Kidney (tissue), 14 donors: ENCODE data around the gene TSHZ2. TPM values are rescaled to one million over a fixed set of nuclear protein-coding genes. Genes with fewer than 3 reads are reported as not detected.

Experiments
- DNase-seq, 5 donors: peaks; one replicate each; pipeline ENCODE4 v3.0.0-alpha.2; 2013 to 2020
- FAIRE-seq: peaks from 2 replicates; lab custom pipeline; 2012; peaks lifted over from hg19 to GRCh38; lab: Jason Lieb, UNC
- H3K27ac ChIP-seq, 2 donors: one replicate each; pipeline ENCODE4 v1.7.0; 2013; ENCODE audit warnings: low read depth in 2 of 2, low read length in 2 of 2, inconsistent platforms in 1 of 2
- H3K27me3 ChIP-seq: one replicate; pipeline ENCODE4 v1.7.1; 2013; ENCODE audit warnings: low read length, inconsistent platforms; ENCODE audit not compliant: control insufficient read depth, insufficient read depth
- H3K36me3 ChIP-seq, 3 donors: one replicate each; pipeline versions ENCODE4 v1.7.0 to v1.7.1; 2013; ENCODE audit warnings: low read length in 3 of 3, control low read depth in 1 of 3, inconsistent platforms in 1 of 3; ENCODE audit not compliant: insufficient read depth in 3 of 3, control insufficient read depth in 2 of 3
- H3K4me1 ChIP-seq, 3 donors: one replicate each; pipeline versions ENCODE4 v1.7.0 to v1.7.1; 2013; ENCODE audit warnings: low read length in 3 of 3, inconsistent platforms in 1 of 3, low read depth in 1 of 3; ENCODE audit not compliant: control insufficient read depth in 2 of 3, insufficient read depth in 2 of 3
- H3K4me3 ChIP-seq, 3 donors: one replicate each; pipeline versions ENCODE4 v1.7.0 to v1.8.1; 2013; ENCODE audit warnings: low read length in 3 of 3, control low read depth in 1 of 3, inconsistent platforms in 1 of 3
- H3K9ac ChIP-seq, 3 donors: one replicate each; pipeline versions ENCODE4 v1.7.0 to v1.7.1; 2013; ENCODE audit warnings: low read length in 3 of 3, control low read depth in 1 of 3, inconsistent platforms in 1 of 3
- H3K9me3 ChIP-seq, 3 donors: one replicate each; pipeline versions ENCODE4 v1.7.0 to v1.7.1; 2013; ENCODE audit warnings: low read length in 3 of 3, control low read depth in 1 of 3, inconsistent platforms in 1 of 3; ENCODE audit not compliant: control insufficient read depth in 2 of 3, insufficient read depth in 1 of 3
- CTCF ChIP-seq: IDR thresholded peaks from 3 replicates; pipeline ENCODE4 v1.5.1; 2012; ENCODE audit warnings: mild to moderate bottlenecking, moderate library complexity, borderline replicate concordance; ENCODE audit not compliant: insufficient read depth; ENCODE audit errors: extremely low read depth
- intact Hi-C: fragments of 100-400 bp; cut with DNase I; formaldehyde crosslinking; loops from one replicate; pipeline ENCODE4 v1.11.1; 2022
- polyA plus RNA-seq: library from polyadenylated mRNA; stranded (reverse); fragments of 350-450 nt; fragmentation: Illumina TruSeq; extraction: RNeasy Lipid Tissue Mini Kit (QIAGEN cat#74804); gene quantifications from one replicate; pipeline ENCODE4 v1.2.3, GENCODE V29; 2014; ENCODE audit warnings: low read depth, low replicate concordance; ENCODE audit not compliant: insufficient read depth
- total RNA-seq: library from RNA; stranded (reverse); fragmentation: NEBNext Ultra II Directional; extraction: Animal tissue kit (Norgen Biotek cat#: 25700); gene quantifications from one replicate; pipeline ENCODE4 v1.2.1, GENCODE V29; 2021
- donor health status: control.
- donor health status: control.
- donor health status: control.
- donor health status: control.
- donor health status: control.
- donor health status: DM: yes; HTN: yes; CAD: no.
- donor health status: Normal renal cell carcinoma (clear cell type).

Gene TSHZ2
- total and polyA plus RNA-seq, 2 donors from 2014 or later: 0.86 to 15.5 TPM

- FAIRE-seq: no peak
- no peak for TF ChIP-seq CTCF
- H3K27me3 ChIP-seq: no peaks in the 10 kb centered on the region
Observed at GRCh38 chr20:52987295-52987694, 15.1 kb downstream of the TSHZ2 start.

GRCh38 chr20:52991830-52992229 lies 19.7 kb downstream of the TSHZ2 start:
- intact Hi-C loops: no loop called here
- FAIRE-seq: no peak

More at GRCh38 chr20:52987295-52987694, 15.1 kb downstream of the TSHZ2 start:
- no peak for DNase-seq
- no peaks in the 10 kb centered on the region for H3K9me3 ChIP-seq
- intact Hi-C loops: no loop called here
- H3K36me3 ChIP-seq: no peaks in the 10 kb centered on the region
- H3K27ac ChIP-seq: no peak overlapping the region
- H3K4me3 ChIP-seq: no peak overlapping the region
- H3K4me1 ChIP-seq: no peaks in the 10 kb centered on the region
- H3K9ac ChIP-seq: no peak overlapping the region

DNA sequence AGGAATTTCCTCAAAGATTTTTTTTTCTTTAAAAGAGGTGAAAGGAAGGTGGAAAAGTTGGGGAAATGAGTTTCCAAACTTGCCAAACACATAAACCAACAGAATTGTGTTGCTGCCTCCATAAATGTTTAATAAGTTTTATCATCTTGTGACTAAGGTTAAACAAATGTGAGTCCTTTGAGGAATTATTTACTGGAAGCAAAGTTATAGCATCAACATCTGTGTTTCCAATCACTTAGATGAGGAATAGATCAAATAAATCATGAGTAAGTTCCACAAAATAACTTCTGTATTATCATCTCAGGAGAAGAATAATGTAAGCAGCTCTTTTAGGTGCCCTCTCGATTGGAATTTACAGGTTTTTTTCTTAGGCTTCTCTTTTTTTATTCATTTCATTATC lies 20.5 kb downstream of the TSHZ2 start:
- Histone ChIP-seq H3K9ac (no peak overlapping the region), H3K27me3 (no peaks in the 10 kb centered on the region), H3K36me3 (no peaks in the 10 kb centered on the region), H3K27ac (no peak overlapping the region), H3K9me3 (no peaks in the 10 kb centered on the region), H3K4me3 (no peak overlapping the region), H3K4me1 (no peaks in the 10 kb centered on the region)
- TF ChIP-seq CTCF: no peak
- DNase-seq (peak in 2 of 5 donors; percentile 9 to 20), FAIRE-seq (no peak)
- intact Hi-C loops: no loop called here

More at GRCh38 chr20:52991830-52992229, 19.7 kb downstream of the TSHZ2 start:
- Histone ChIP-seq H3K4me1 (no peaks in the 10 kb centered on the region), H3K9me3 (no peaks in the 10 kb centered on the region), H3K27me3 (no peaks in the 10 kb centered on the region), H3K9ac (no peak overlapping the region), H3K36me3 (no peaks in the 10 kb centered on the region), H3K4me3 (no peak overlapping the region), H3K27ac (no peak overlapping the region)
- DNase-seq: peak in 2 of 5 donors; percentile 14 to 33
- no peak for TF ChIP-seq CTCF

- H3K36me3 ChIP-seq: no peaks in the 10 kb centered on the region
- H3K9ac ChIP-seq: no peak overlapping the region
- H3K9me3 ChIP-seq: no peaks in the 10 kb centered on the region
- H3K27ac ChIP-seq: no peak overlapping the region
- no peak for FAIRE-seq
- no peak overlapping the region for H3K4me3 ChIP-seq
- no peaks in the 10 kb centered on the region for H3K4me1 ChIP-seq
- peak in 3 of 5 donors; percentile 20 to 85 (median 66) for DNase-seq
- H3K27me3 ChIP-seq: no peaks in the 10 kb centered on the region
- intact Hi-C loops: no loop called here
- no peak for TF ChIP-seq CTCF
Observed at GRCh38 chr20:52993076-52993475, 20.9 kb downstream of the TSHZ2 start.
